ENCODE measurements around the gene MACROD1.

DNA sequence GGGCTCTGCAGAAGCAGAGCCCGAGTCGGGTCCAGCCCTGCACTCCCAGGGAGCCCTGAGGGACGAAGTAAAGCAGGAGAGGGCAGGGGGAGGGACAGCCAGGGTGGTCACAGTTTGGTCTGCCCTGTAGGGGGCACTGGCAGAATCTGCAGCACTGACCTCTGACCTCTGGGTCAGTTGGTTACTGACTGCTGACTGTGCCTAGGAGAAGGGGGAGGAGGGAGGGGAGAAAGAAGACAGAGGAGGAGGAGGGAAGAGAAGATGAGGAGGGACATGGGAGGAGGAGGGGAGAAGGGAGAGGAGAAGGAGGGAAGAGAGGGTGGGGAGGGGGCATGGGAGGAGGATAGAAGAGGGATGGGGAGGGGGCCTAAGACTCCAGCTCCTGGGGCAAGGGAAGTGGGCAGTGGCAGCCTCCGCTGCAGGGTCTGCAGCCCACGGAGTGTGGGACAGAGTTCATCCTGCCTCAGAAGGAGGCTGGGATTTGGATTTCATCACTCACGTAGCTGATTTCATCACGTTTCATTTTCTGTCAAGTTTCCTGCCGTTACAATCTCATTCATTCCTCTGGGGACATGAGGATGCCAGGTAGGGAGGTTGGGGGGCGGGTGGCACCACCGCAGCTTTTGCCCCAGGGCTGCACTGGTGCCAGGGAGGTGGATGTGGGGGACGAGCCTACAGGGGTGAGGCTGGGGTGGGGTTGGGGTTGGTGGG, 75.0 kb downstream of the MACROD1 start:
- TF ChIP-seq, protein P1, sequence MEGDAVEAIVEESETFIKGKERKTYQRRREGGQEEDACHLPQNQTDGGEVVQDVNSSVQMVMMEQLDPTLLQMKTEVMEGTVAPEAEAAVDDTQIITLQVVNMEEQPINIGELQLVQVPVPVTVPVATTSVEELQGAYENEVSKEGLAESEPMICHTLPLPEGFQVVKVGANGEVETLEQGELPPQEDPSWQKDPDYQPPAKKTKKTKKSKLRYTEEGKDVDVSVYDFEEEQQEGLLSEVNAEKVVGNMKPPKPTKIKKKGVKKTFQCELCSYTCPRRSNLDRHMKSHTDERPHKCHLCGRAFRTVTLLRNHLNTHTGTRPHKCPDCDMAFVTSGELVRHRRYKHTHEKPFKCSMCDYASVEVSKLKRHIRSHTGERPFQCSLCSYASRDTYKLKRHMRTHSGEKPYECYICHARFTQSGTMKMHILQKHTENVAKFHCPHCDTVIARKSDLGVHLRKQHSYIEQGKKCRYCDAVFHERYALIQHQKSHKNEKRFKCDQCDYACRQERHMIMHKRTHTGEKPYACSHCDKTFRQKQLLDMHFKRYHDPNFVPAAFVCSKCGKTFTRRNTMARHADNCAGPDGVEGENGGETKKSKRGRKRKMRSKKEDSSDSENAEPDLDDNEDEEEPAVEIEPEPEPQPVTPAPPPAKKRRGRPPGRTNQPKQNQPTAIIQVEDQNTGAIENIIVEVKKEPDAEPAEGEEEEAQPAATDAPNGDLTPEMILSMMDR (IDR thresholded peaks at IDR 0.05; ENCODE audit: poor library complexity): no peak
- no peak for TF ChIP-seq EZH2 (IDR thresholded peaks at IDR 0.05; ENCODE audit: borderline replicate concordance)
- no peak for TF ChIP-seq EZH2phosphoT487 (IDR thresholded peaks at IDR 0.05; ENCODE audit: low read depth, severe bottlenecking, unreplicated experiment)

Measured in hepatocyte (in vitro differentiated cells).